ENCODE data around the gene RHBG. TPM values are rescaled to one million over a fixed set of nuclear protein-coding genes. Genes with fewer than 3 reads are reported as not detected.
A peak's percentile ranks its signal among the peaks of the same experiment; 100 is the strongest.

Gene RHBG
- total and polyA plus RNA-seq, 2 donors from 2014 or later: 4.2 to 61.9 TPM

DNA sequence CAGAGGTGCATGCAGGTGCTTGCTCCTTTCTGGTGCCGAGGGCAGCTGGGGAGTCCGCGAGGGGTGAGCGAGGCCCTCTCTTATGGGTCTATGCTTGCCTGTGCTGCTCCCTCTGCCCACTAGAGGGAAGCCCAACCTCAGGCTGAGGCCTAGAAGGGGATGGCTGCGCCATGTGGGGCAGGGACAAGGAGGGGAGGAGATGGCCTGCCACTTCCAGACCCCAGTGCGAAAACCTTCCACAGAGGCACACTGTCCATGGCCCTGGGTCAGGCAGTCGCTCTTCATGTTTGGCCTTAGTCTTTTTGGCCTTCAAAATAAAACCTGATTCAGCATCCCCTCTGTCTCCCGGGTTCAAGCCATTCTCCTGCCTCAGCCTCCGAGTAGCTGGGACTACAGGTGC, 14.0 kb downstream of the RHBG start:
- H3K4me3 ChIP-seq (ENCODE audit: low read length in 3 of 3): no peak overlapping the region
- H3K9me3 ChIP-seq (ENCODE audit: control insufficient read depth in 2 of 3, insufficient read depth in 1 of 3, low read length in 3 of 3): no peaks in the 10 kb centered on the region
- TF ChIP-seq, protein P1, sequence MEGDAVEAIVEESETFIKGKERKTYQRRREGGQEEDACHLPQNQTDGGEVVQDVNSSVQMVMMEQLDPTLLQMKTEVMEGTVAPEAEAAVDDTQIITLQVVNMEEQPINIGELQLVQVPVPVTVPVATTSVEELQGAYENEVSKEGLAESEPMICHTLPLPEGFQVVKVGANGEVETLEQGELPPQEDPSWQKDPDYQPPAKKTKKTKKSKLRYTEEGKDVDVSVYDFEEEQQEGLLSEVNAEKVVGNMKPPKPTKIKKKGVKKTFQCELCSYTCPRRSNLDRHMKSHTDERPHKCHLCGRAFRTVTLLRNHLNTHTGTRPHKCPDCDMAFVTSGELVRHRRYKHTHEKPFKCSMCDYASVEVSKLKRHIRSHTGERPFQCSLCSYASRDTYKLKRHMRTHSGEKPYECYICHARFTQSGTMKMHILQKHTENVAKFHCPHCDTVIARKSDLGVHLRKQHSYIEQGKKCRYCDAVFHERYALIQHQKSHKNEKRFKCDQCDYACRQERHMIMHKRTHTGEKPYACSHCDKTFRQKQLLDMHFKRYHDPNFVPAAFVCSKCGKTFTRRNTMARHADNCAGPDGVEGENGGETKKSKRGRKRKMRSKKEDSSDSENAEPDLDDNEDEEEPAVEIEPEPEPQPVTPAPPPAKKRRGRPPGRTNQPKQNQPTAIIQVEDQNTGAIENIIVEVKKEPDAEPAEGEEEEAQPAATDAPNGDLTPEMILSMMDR (IDR thresholded peaks at IDR 0.05; ENCODE audit: borderline replicate concordance, extremely low read depth, insufficient read depth): peak; percentile 72
- H3K27me3 ChIP-seq (ENCODE audit: control insufficient read depth, insufficient read depth, low read length): peaks cover 10% of the 10 kb centered on the region
- FAIRE-seq (no peak), DNase-seq (peak in 4 of 5 donors; percentile 53 to 77 (median 66))
- H3K4me1 ChIP-seq (ENCODE audit: control insufficient read depth in 2 of 3, insufficient read depth in 2 of 3, low read depth in 1 of 3, low read length in 3 of 3): peaks cover 0 to 4% (median 0%) of the 10 kb centered on the region in 3 donors
- H3K36me3 ChIP-seq (ENCODE audit: control insufficient read depth in 2 of 3, insufficient read depth in 3 of 3, low read length in 3 of 3): no peaks in the 10 kb centered on the region
- H3K9ac ChIP-seq (ENCODE audit: low read length in 3 of 3): no peak overlapping the region
- no peak overlapping the region for H3K27ac ChIP-seq (ENCODE audit: low read depth in 2 of 2, low read length in 2 of 2)
- intact Hi-C loops (cut with DNase I): loop anchor here (5.0 kb wide), 1 partner anchor 64 kb away; no protein-coding TSS in a partner anchor

DNA sequence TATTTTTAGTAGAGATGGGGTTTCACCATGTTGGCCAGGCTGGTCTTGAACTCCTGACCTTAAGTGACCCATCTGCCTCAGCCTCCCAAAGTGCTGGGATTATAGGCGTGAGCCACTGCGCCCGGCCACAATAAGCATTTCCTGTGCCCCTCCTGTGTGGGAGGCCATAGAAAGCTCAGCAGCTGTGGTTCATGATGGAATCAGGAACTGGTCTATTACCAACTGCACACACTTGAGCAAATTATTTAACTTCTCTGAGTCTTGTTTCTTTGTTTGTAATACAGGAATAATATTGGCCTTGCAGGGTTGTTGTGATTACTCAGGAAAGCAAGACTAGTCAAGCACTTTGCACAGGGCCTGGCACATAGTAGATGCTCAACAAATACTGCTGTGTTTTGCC, 15.0 kb downstream of the RHBG start:
- TF ChIP-seq, protein P1 (IDR thresholded peaks at IDR 0.05; ENCODE audit: borderline replicate concordance, extremely low read depth, insufficient read depth): no peak
- H3K27ac ChIP-seq (ENCODE audit: low read depth in 2 of 2, low read length in 2 of 2): no peak overlapping the region
- FAIRE-seq: no peak
- H3K4me1 ChIP-seq (ENCODE audit: control insufficient read depth in 2 of 3, insufficient read depth in 2 of 3, low read depth in 1 of 3, low read length in 3 of 3): peaks cover 0 to 5% (median 0%) of the 10 kb centered on the region in 3 donors
- H3K9ac ChIP-seq (ENCODE audit: low read length in 3 of 3): no peak overlapping the region
- peaks cover 13% of the 10 kb centered on the region for H3K27me3 ChIP-seq (ENCODE audit: control insufficient read depth, insufficient read depth, low read length)
- H3K4me3 ChIP-seq (ENCODE audit: low read length in 3 of 3): no peak overlapping the region
- H3K9me3 ChIP-seq (ENCODE audit: control insufficient read depth in 2 of 3, insufficient read depth in 1 of 3, low read length in 3 of 3): no peaks in the 10 kb centered on the region
- intact Hi-C loops (cut with DNase I): loop anchor here (5.0 kb wide), 1 partner anchor 63 kb away; no protein-coding TSS in a partner anchor
- no peaks in the 10 kb centered on the region for H3K36me3 ChIP-seq (ENCODE audit: control insufficient read depth in 2 of 3, insufficient read depth in 3 of 3, low read length in 3 of 3)
- DNase-seq: no peak

- TF ChIP-seq, protein P1 (IDR thresholded peaks at IDR 0.05; ENCODE audit: borderline replicate concordance, extremely low read depth, insufficient read depth): no peak
- intact Hi-C loops (cut with DNase I): loop anchor here (5.0 kb wide), 1 partner anchor 63 kb away; no protein-coding TSS in a partner anchor
- H3K27me3 ChIP-seq (ENCODE audit: control insufficient read depth, insufficient read depth, low read length): peaks cover 16% of the 10 kb centered on the region
- H3K36me3 ChIP-seq (ENCODE audit: control insufficient read depth in 2 of 3, insufficient read depth in 3 of 3, low read length in 3 of 3): no peaks in the 10 kb centered on the region
- no peak overlapping the region for H3K27ac ChIP-seq (ENCODE audit: low read depth in 2 of 2, low read length in 2 of 2)
- no peak for FAIRE-seq
- H3K4me3 ChIP-seq (ENCODE audit: low read length in 3 of 3): no peak overlapping the region
- no peak overlapping the region for H3K9ac ChIP-seq (ENCODE audit: low read length in 3 of 3)
- H3K4me1 ChIP-seq (ENCODE audit: control insufficient read depth in 2 of 3, insufficient read depth in 2 of 3, low read depth in 1 of 3, low read length in 3 of 3): peaks cover 0 to 5% (median 0%) of the 10 kb centered on the region in 3 donors
- DNase-seq: no peak
- H3K9me3 ChIP-seq (ENCODE audit: control insufficient read depth in 2 of 3, insufficient read depth in 1 of 3, low read length in 3 of 3): no peaks in the 10 kb centered on the region
These were observed 15.6 kb downstream of the RHBG start for GRCh38 chr1:156384658-156385057.

All from kidney (tissue), 14 donors.